Keratinocyte (primary cell): ENCODE results near the gene PRKCA. TPM values are rescaled to one million over a fixed set of nuclear protein-coding genes. Genes with fewer than 3 reads are reported as not detected.

Experiments used
- DNase-seq: peaks from one replicate; pipeline ENCODE4 v3.0.0-alpha.2; 2011; ENCODE audit warnings: low read depth, missing footprints, low spot score
- FAIRE-seq: peaks from 2 replicates; lab custom pipeline; 2011; peaks lifted over from hg19 to GRCh38; lab: Jason Lieb, UNC
- H2AFZ ChIP-seq: 2 replicates; pipeline ENCODE4 v1.6.0; 2012; ENCODE audit warnings: low read length, control low read depth, inconsistent platforms; ENCODE audit not compliant: control insufficient read depth
- H3K27ac ChIP-seq: 2 replicates; pipeline ENCODE4 v1.5.1; 2011; ENCODE audit warnings: low read length; ENCODE audit not compliant: control insufficient read depth, insufficient read depth
- H3K27me3 ChIP-seq: 3 replicates; pipeline ENCODE4 v1.6.0; 2011; ENCODE audit warnings: low read length; ENCODE audit not compliant: control insufficient read depth, insufficient read depth; ENCODE audit errors: extremely low read depth
- H3K36me3 ChIP-seq, 2 experiments: 2 replicates in 1 of 2; 3 replicates in 1 of 2; pipeline ENCODE4 v1.5.1; 2011; ENCODE audit warnings: low read length in 2 of 2, mild to moderate bottlenecking in 1 of 2; ENCODE audit not compliant: control insufficient read depth in 2 of 2, insufficient read depth in 2 of 2; ENCODE audit errors: extremely low read depth in 1 of 2
- H3K4me1 ChIP-seq: 3 replicates; pipeline ENCODE4 v1.5.1; 2011; ENCODE audit warnings: low read length; ENCODE audit not compliant: control insufficient read depth, insufficient read depth; ENCODE audit errors: extremely low read depth
- H3K4me2 ChIP-seq: 3 replicates; pipeline ENCODE4 v1.6.0; 2011; ENCODE audit warnings: low read depth, low read length; ENCODE audit not compliant: control insufficient read depth, insufficient read depth; ENCODE audit errors: extremely low read depth
- H3K4me3 ChIP-seq, 3 experiments: fragments of 200-600 bp in 1 of 3; sonication (generic) in 1 of 3; 2 replicates in 2 of 3; 3 replicates in 1 of 3; pipeline ENCODE4 v1.5.1; 2011 to 2016; ENCODE audit warnings: low read length in 3 of 3, mild to moderate bottlenecking in 3 of 3, control low read depth in 2 of 3, inconsistent platforms in 1 of 3, low read depth in 1 of 3, mixed read lengths in 1 of 3, mixed run types in 1 of 3, moderate library complexity in 1 of 3; ENCODE audit not compliant: control insufficient read depth in 2 of 3, insufficient read depth in 2 of 3; ENCODE audit errors: extremely low read depth in 1 of 3
- H3K79me2 ChIP-seq: 2 replicates; pipeline ENCODE4 v1.6.0; 2012; ENCODE audit warnings: low read length; ENCODE audit not compliant: control insufficient read depth, insufficient read depth
- H3K9ac ChIP-seq: 3 replicates; pipeline ENCODE4 v1.6.0; 2011; ENCODE audit warnings: low read length; ENCODE audit not compliant: control insufficient read depth, insufficient read depth; ENCODE audit errors: extremely low read depth
- H3K9me1 ChIP-seq: 3 replicates; pipeline ENCODE4 v1.6.0; 2011; ENCODE audit warnings: low read length; ENCODE audit not compliant: control insufficient read depth, insufficient read depth; ENCODE audit errors: extremely low read depth
- H3K9me3 ChIP-seq: 2 replicates; pipeline ENCODE4 v1.5.1; 2012; ENCODE audit warnings: low read depth, low read length; ENCODE audit not compliant: control insufficient read depth
- H4K20me1 ChIP-seq: 3 replicates; pipeline ENCODE4 v1.6.0; 2011; ENCODE audit warnings: low read length; ENCODE audit not compliant: control insufficient read depth, insufficient read depth; ENCODE audit errors: extremely low read depth
- CTCF ChIP-seq, 3 experiments: IDR thresholded peaks in 1 of 3; conservative IDR thresholded peaks in 1 of 3; optimal IDR thresholded peaks in 1 of 3; 2 replicates in 2 of 3; 3 replicates in 1 of 3; pipeline versions ENCODE3 to v1.5.1; 2011; ENCODE audit warnings: low read length in 3 of 3, mild to moderate bottlenecking in 3 of 3, moderate library complexity in 2 of 3, control low read depth in 1 of 3, inconsistent platforms in 1 of 3; ENCODE audit not compliant: insufficient read depth in 2 of 3; ENCODE audit errors: extremely low read depth in 1 of 3
- EZH2 ChIP-seq: IDR thresholded peaks from one replicate; pipeline ENCODE4 v1.6.1; 2012; ENCODE audit warnings: inconsistent platforms, mild to moderate bottlenecking, low read length, moderate library complexity
- dilution Hi-C: fragments of 300-500 bp; cut with MboI; formaldehyde crosslinking; loops from one replicate; pipeline ENCODE4 v1.7.0; 2020; ENCODE audit warnings: low sequenced_read_pairs; ENCODE audit not compliant: extremely low pct_ligation_motif_present
- polyA plus RNA-seq, 5 experiments: library from polyadenylated mRNA; depleted of rRNA in 3 of 5; stranded (reverse) in 3 of 5; stranded (forward) in 1 of 5; unstranded in 1 of 5; fragments of >200 nt; gene quantifications; 1 replicate in 1 of 5; 2 replicates in 3 of 5; 3 replicates in 1 of 5; pipeline versions ENCODE4 v1.2.1 to v1.2.3, GENCODE V29; 2011 to 2012; ENCODE audit warnings: missing spikeins in 2 of 5, low read depth in 1 of 5, low replicate concordance in 1 of 5

The PRKCA gene
- polyA plus RNA-seq, 1 donor (not counting 4 experiments of a cell fraction or from before 2014, with no cell fraction given) = 3.6 TPM

GRCh38 chr17:66570447-66571195 lies 268.2 kb downstream of the PRKCA start:
- Histone ChIP-seq H3K79me2 (no peaks in the 10 kb centered on the region), H3K4me3 (no peak overlapping the region), H2AFZ (no peak overlapping the region), H3K36me3 (no peaks in the 10 kb centered on the region), H3K4me1 (peaks cover 9% of the 10 kb centered on the region), H4K20me1 (no peaks in the 10 kb centered on the region), H3K27ac (no peak overlapping the region), H3K9me3 (no peaks in the 10 kb centered on the region), H3K9ac (no peak overlapping the region), H3K9me1 (no peaks in the 10 kb centered on the region), H3K27me3 (no peaks in the 10 kb centered on the region), H3K4me2 (no peak overlapping the region)
- dilution Hi-C loops = no loop called here
- TF ChIP-seq EZH2 (no peak), CTCF (optimal IDR thresholded peaks at IDR 0.05 in 1 of 3, IDR thresholded peaks at IDR 0.05 in 1 of 3, conservative IDR thresholded peaks at IDR 0.05 in 1 of 3; ENCODE audit: extremely low read depth in 1 of 3, insufficient read depth in 2 of 3, low read length in 3 of 3) (no peak)
- FAIRE-seq = no peak
- DNase-seq = no peak

- no peaks in the 10 kb centered on the region for H3K36me3 ChIP-seq
- H3K4me2 ChIP-seq = no peak overlapping the region
- peaks cover 9% of the 10 kb centered on the region for H3K4me1 ChIP-seq
- no peaks in the 10 kb centered on the region for H3K27me3 ChIP-seq
- no peaks in the 10 kb centered on the region for H3K9me3 ChIP-seq
- no peak overlapping the region for H3K4me3 ChIP-seq
- no peaks in the 10 kb centered on the region for H4K20me1 ChIP-seq
- FAIRE-seq (no peak), DNase-seq (no peak)
- H2AFZ ChIP-seq = no peak overlapping the region
- H3K9ac ChIP-seq = no peak overlapping the region
- H3K79me2 ChIP-seq = no peaks in the 10 kb centered on the region
- H3K9me1 ChIP-seq = no peaks in the 10 kb centered on the region
- dilution Hi-C loops = no loop called here
- H3K27ac ChIP-seq = no peak overlapping the region
- TF ChIP-seq EZH2 = no peak
- no peak for TF ChIP-seq CTCF (optimal IDR thresholded peaks at IDR 0.05 in 1 of 3, IDR thresholded peaks at IDR 0.05 in 1 of 3, conservative IDR thresholded peaks at IDR 0.05 in 1 of 3; ENCODE audit: extremely low read depth in 1 of 3, insufficient read depth in 2 of 3, low read length in 3 of 3)
Measured at GRCh38 chr17:66571745-66572144, 269.3 kb downstream of the PRKCA start.
